SK-N-SH (cell line): ENCODE results near the gene TET1. TPM values are rescaled to one million over a fixed set of nuclear protein-coding genes. Genes with fewer than 3 reads are reported as not detected.
"Not testable (repeated sequence)": the region's sequence is repeated elsewhere in the genome, so short reads cannot be mapped to it uniquely, and the experiment has no call there.

Experiments used
- CTCF ChIA-PET: fragments of 300-600, 350-600 bp; formaldehyde crosslinking; extraction: SDS; loops from one replicate; lab custom pipeline; 2021; lab: Yijun Ruan, JAX
- POLR2A ChIA-PET: fragments of 350-600 bp; sonication (Branson Sonifier 250); formaldehyde crosslinking; extraction: SDS; loops from one replicate; lab custom pipeline; 2020; ENCODE audit warnings: antibody characterized with exemption, inconsistent platforms; lab: Yijun Ruan, JAX
- DNase-seq: peaks from one replicate; pipeline ENCODE4 v3.0.0; 2012
- H2AFZ ChIP-seq: fragments of 200-600 bp; sonication (generic); 2 replicates; pipeline ENCODE4 v1.8.1; 2016; ENCODE audit warnings: antibody characterized with exemption, mild to moderate bottlenecking, low read depth
- H3F3A ChIP-seq: fragments of 200-600 bp; sonication (generic); replicated peaks from 2 replicates; pipeline ENCODE3; 2016; ENCODE audit warnings: antibody characterized with exemption, mild to moderate bottlenecking; ENCODE audit not compliant: insufficient read depth
- H3K27ac ChIP-seq, 2 experiments: fragments of 200-500 bp in 1 of 2; fragments of 200-600 bp in 1 of 2; sonication (Bioruptor generic) in 1 of 2; sonication (generic), shearing (Covaris generic) in 1 of 2; 2 replicates each; pipeline versions ENCODE4 v1.5.1 to v1.6.1; 2014 to 2016; ENCODE audit warnings: low read depth in 2 of 2, inconsistent platforms in 1 of 2, low read length in 1 of 2, mild to moderate bottlenecking in 1 of 2, mixed read lengths in 1 of 2
- H3K27me3 ChIP-seq: fragments of 200-600 bp; sonication (generic), shearing (Covaris generic); 2 replicates; pipeline ENCODE4 v1.6.1; 2016; ENCODE audit warnings: mixed run types; ENCODE audit not compliant: insufficient read depth
- H3K36me3 ChIP-seq, 2 experiments: fragments of 200-500 bp in 1 of 2; fragments of 200-600 bp in 1 of 2; sonication (Bioruptor generic) in 1 of 2; sonication (generic) in 1 of 2; replicated peaks in 1 of 2; 2 replicates each; pipeline versions ENCODE3 to v1.5.1; 2014 to 2016; ENCODE audit warnings: low read length in 1 of 2, mild to moderate bottlenecking in 1 of 2; ENCODE audit not compliant: insufficient read depth in 2 of 2, control insufficient read depth in 1 of 2
- H3K4me1 ChIP-seq, 2 experiments: fragments of 200-500 bp in 1 of 2; fragments of 200-600 bp in 1 of 2; sonication (Bioruptor generic) in 1 of 2; sonication (generic), shearing (Covaris generic) in 1 of 2; 2 replicates each; pipeline versions ENCODE4 v1.5.1 to v1.6.1; 2014 to 2016; ENCODE audit warnings: low read depth in 1 of 2, low read length in 1 of 2, mixed run types in 1 of 2; ENCODE audit not compliant: insufficient read depth in 2 of 2, control insufficient read depth in 1 of 2
- H3K4me2 ChIP-seq: fragments of 200-600 bp; sonication (generic), shearing (Covaris generic); 2 replicates; pipeline ENCODE4 v1.6.1; 2017; ENCODE audit warnings: mixed run types
- H3K4me3 ChIP-seq, 2 experiments: fragments of 200-500 bp in 1 of 2; fragments of 200-600 bp in 1 of 2; sonication (Bioruptor generic) in 1 of 2; sonication (generic), shearing (Covaris generic) in 1 of 2; 2 replicates each; pipeline versions ENCODE4 v1.5.1 to v1.8.1; 2014 to 2016; ENCODE audit warnings: low read depth in 2 of 2, inconsistent platforms in 1 of 2, low read length in 1 of 2, mild to moderate bottlenecking in 1 of 2, mixed read lengths in 1 of 2, moderate library complexity in 1 of 2
- H3K79me2 ChIP-seq: fragments of 200-600 bp; sonication (generic); 2 replicates; pipeline ENCODE4 v1.8.1; 2017; ENCODE audit warnings: mild to moderate bottlenecking; ENCODE audit not compliant: insufficient read depth
- H3K9ac ChIP-seq: fragments of 200-600 bp; sonication (generic); 2 replicates; pipeline ENCODE4 v1.6.1; 2017; ENCODE audit warnings: mixed run types
- H3K9me2 ChIP-seq: fragments of 200-600 bp; sonication (generic); 2 replicates; pipeline ENCODE4 v1.6.1; 2017; ENCODE audit warnings: mixed run types
- H3K9me3 ChIP-seq: fragments of 200-600 bp; sonication (generic); 2 replicates; pipeline ENCODE4 v1.6.1; 2017; ENCODE audit warnings: mixed run types, mild to moderate bottlenecking, moderate library complexity
- H4K20me1 ChIP-seq: fragments of 200-600 bp; sonication (generic); 2 replicates; pipeline ENCODE4 v1.6.1; 2017; ENCODE audit warnings: mild to moderate bottlenecking, mixed run types; ENCODE audit not compliant: insufficient read depth
- CTCF ChIP-seq: fragments of 200-600 bp; sonication (generic); IDR thresholded peaks from 2 replicates; pipeline ENCODE4 v1.6.1; 2017; ENCODE audit warnings: antibody characterized with exemption, mild to moderate bottlenecking, moderate library complexity
- EP300 ChIP-seq, 2 experiments: IDR thresholded peaks; 2 replicates each; pipeline versions ENCODE4 v1.4.0 to v1.6.1; 2012; ENCODE audit warnings: borderline replicate concordance in 1 of 2, low read depth in 1 of 2, low read length in 1 of 2
- FOXJ3 ChIP-seq: sonication (generic); formaldehyde crosslinking; IDR thresholded peaks from 2 replicates; pipeline ENCODE4 v1.5.1; 2020; ENCODE audit warnings: mild to moderate bottlenecking, missing genetic modification reagents
- GABPA ChIP-seq: IDR thresholded peaks from 2 replicates; pipeline ENCODE4 v1.4.0; 2012; ENCODE audit warnings: low read depth, mild to moderate bottlenecking
- MEF2A ChIP-seq: IDR thresholded peaks from 2 replicates; pipeline ENCODE4 v1.4.0; 2012; ENCODE audit warnings: low read depth, borderline replicate concordance
- NFIC ChIP-seq: IDR thresholded peaks from 2 replicates; pipeline ENCODE4 v1.4.0; 2012; ENCODE audit warnings: borderline replicate concordance
- PBX3 ChIP-seq: IDR thresholded peaks from 2 replicates; pipeline ENCODE4; 2012
- REST ChIP-seq: IDR thresholded peaks from 2 replicates; pipeline ENCODE4 v1.6.1; 2012; ENCODE audit warnings: mild to moderate bottlenecking, low read depth, low read length, moderate library complexity
- RFX5 ChIP-seq: IDR thresholded peaks from 2 replicates; pipeline ENCODE4 v1.6.1; 2012; ENCODE audit warnings: mild to moderate bottlenecking, improper control_type of control experiment, low read length
- TAF1 ChIP-seq: IDR thresholded peaks from 2 replicates; pipeline ENCODE4 v1.6.1; 2012; ENCODE audit warnings: low read depth, mild to moderate bottlenecking, low read length, moderate library complexity, borderline replicate concordance
- TCF12 ChIP-seq: IDR thresholded peaks from 2 replicates; pipeline ENCODE4 v1.4.0; 2012
- TEAD4 ChIP-seq: IDR thresholded peaks from 2 replicates; pipeline ENCODE4 v1.4.0; 2012; ENCODE audit warnings: mild to moderate bottlenecking, borderline replicate concordance; ENCODE audit not compliant: insufficient read depth
- ZBTB33 ChIP-seq: IDR thresholded peaks from 2 replicates; pipeline ENCODE4 v1.4.0; 2012; ENCODE audit warnings: low read depth, borderline replicate concordance
- WGBS: methylation state at CpG from one replicate; pipeline ENCODE4 v1.1.6; 2017; ENCODE audit warnings: low lambda C conversion rate; 5-methylcytosine and 5-hydroxymethylcytosine counted together
- polyA plus RNA-seq, 3 experiments: library from polyadenylated mRNA; depleted of rRNA; stranded (reverse); fragments of >200 nt; gene quantifications; 2 replicates each; pipeline ENCODE4 v1.2.3, GENCODE V29; 2012

The TET1 gene
- polyA plus RNA-seq, 1 of the 3 experiments (the other 2 are of a cell fraction) = 0.38 TPM

DNA sequence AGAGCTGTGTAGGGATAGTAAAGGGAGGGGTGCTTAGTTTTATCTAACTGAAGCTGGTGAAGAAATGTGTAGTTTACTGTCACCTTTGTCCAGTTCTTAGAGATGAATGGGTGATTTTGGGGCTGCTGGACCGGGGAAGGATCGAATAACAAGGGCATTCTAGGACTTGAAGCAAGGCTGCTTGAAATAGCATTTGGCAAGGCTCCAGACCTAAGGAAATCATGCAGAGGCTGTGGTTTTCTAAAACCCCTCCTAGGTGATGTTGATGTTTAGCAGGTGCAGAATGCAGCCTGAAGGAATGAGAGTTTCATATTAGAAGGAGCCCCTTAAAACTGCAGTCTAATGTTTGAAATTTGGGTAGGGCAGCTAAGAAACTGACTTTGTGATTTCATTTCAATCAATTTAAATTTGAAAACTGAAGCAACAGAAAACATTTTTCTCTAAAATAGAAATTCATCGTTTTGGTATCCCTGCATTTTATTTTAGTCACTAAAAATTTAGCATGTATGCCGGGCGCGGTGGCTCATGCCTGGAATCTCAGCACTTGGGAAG, 68.5 kb downstream of the TET1 start:
- H3K27me3 ChIP-seq = no peaks in the 10 kb centered on the region
- H4K20me1 ChIP-seq = no peaks in the 10 kb centered on the region
- TF ChIP-seq TEAD4 (no peak), GABPA (no peak), EP300 (IDR thresholded peaks at IDR 0.05; ENCODE audit: borderline replicate concordance in 1 of 2, low read depth in 1 of 2, low read length in 1 of 2) (0 out of 4 replicates have a peak, but pooled peaks of 1 of the 2 experiments have one; percentile 17), NFIC (peak; percentile 50; the same call in 1 of the 2 replicates), REST (peak; percentile 69; the same call in 1 of the 2 replicates), TCF12 (peak; percentile 76), RFX5 (no peak), MEF2A (peak; percentile 70; the same call in 1 of the 2 replicates), TAF1 (no peak), ZBTB33 (no peak), CTCF (no peak), PBX3 (no peak), FOXJ3 (CRISPR knock-in tag) (no peak)
- H3K4me1 ChIP-seq = peaks cover 0 to 5% of the 10 kb centered on the region in 2 experiments; a peak in 1 of 4 replicates
- no peak overlapping the region for H3K9ac ChIP-seq
- peak overlapping the region in 1 of 2 experiments; percentile 1; a peak in 1 of 4 replicates for H3K27ac ChIP-seq
- ChIA-PET POLR2A (no interaction called here), CTCF (no interaction called here)
- no peaks in the 10 kb centered on the region for H3F3A ChIP-seq
- peaks cover 4% of the 10 kb centered on the region; the same call in 1 of the 2 replicates for H3K79me2 ChIP-seq
- H3K36me3 ChIP-seq = peaks cover 0 to 3% of the 10 kb centered on the region in 2 experiments
- no peak for DNase-seq
- 77% methylated on average over 5 of the region's 6 CpGs for WGBS
- no peak overlapping the region for H3K4me2 ChIP-seq
- no peaks in the 10 kb centered on the region for H3K9me3 ChIP-seq
- no peaks in the 10 kb centered on the region for H3K9me2 ChIP-seq
- no peak overlapping the region for H2AFZ ChIP-seq
- no peak overlapping the region for H3K4me3 ChIP-seq

- H2AFZ ChIP-seq, H3K27me3 ChIP-seq, H3K9me2 ChIP-seq, H3K36me3 ChIP-seq, POLR2A ChIA-PET, H4K20me1 ChIP-seq, H3K9me3 ChIP-seq, H3F3A ChIP-seq, H3K27ac ChIP-seq, H3K9ac ChIP-seq, H3K4me1 ChIP-seq, DNase-seq, H3K4me2 ChIP-seq, H3K4me3 ChIP-seq: not testable (repeated sequence)
- WGBS = 95% methylated on average over 10 of the region's 10 CpGs
- peaks cover 13% of the 10 kb centered on the region; the same call in 1 of the 2 replicates for H3K79me2 ChIP-seq
- CTCF ChIA-PET = interaction anchor here (0.6 kb wide), 1 partner anchor 109 kb away, joined by 3 read pairs; no protein-coding TSS in a partner anchor
Observed at GRCh38 chr10:68632271-68632560, 72.1 kb downstream of the TET1 start.
